GM11168 (cell line): ENCODE results near the gene SERPINB6.
"Not testable (repeated sequence)": the region's sequence is repeated elsewhere in the genome, so short reads cannot be mapped to it uniquely, and the experiment has no call there.

Experiments used
- in situ Hi-C: fragments of 300-500 bp; cut with MboI; formaldehyde crosslinking; loops from one replicate; pipeline ENCODE4 v1.12.0; 2022; ENCODE audit warnings: low sequenced_read_pairs; ENCODE audit not compliant: unreplicated experiment

Gene SERPINB6

GRCh38 chr6:2971420-2972218 lies at the start of gene SERPINB6:
SERPINB6 (minus strand) TSS chr6:2971567; CDS start chr6:2959332, 12,235 bp downstream.
- in situ Hi-C loops: no loop called here

GRCh38 chr6:3019749-3020320 lies 48.5 kb upstream of the SERPINB6 start:
- in situ Hi-C loops: no loop called here

DNA sequence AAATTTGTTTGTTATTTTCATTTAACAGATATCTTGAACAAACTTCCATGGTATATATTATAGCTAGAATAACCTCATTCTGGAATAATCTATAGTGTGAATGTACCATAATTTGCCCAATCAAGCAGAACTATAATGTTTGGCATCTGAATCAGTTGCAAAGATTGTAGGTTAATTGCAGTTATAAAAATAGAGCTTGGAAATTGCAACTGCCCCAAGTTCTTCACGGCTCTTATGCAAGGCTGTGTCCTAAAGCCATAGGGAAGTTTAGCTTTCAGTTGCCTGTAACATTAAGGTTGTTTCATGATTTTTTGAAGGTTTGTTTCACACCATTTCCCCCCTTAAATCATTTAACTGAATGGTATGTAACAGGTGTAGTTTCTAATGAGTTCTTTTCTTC lies 47.7 kb upstream of the SERPINB6 start:
- in situ Hi-C loops: no loop called here

GRCh38 chr6:3017304-3017703 lies 45.9 kb upstream of the SERPINB6 start:
- in situ Hi-C loops: no loop called here

DNA sequence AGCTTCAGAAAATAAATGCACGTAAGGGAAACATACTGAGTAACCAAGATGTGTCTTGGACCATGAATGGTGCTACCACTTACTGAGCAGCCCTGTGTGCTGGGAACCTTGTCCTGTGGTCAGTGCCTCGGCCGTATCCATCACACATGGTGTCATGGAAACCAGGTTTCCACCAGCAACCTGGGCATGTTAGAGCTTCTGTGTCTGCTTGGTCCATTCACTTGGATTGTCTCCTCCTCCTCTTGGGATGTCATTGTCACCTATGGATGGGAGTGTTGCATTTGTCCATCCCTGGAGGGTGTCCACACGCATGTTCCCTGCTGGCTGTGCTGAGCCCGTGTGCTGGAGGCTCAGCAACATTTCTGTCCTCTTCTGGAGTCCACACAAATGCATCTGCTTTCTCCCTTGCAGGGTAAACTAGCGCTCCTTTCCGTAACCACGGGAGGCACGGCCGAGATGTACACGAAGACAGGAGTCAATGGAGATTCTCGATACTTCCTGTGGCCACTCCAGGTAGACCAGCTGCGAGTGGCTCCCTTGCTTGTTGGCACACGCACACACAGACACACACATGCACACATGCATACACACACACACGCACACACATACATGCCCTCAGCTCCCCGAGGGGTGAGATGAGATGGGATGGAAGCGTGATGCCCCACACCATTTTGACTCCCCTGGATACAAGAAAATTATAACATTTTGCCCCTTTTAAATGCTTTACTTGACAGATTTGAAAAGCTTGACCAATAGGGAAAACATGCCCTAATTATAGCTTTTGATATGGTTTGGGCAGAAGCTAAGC lies 45.3 kb upstream of the SERPINB6 start:
- in situ Hi-C loops: no loop called here

DNA sequence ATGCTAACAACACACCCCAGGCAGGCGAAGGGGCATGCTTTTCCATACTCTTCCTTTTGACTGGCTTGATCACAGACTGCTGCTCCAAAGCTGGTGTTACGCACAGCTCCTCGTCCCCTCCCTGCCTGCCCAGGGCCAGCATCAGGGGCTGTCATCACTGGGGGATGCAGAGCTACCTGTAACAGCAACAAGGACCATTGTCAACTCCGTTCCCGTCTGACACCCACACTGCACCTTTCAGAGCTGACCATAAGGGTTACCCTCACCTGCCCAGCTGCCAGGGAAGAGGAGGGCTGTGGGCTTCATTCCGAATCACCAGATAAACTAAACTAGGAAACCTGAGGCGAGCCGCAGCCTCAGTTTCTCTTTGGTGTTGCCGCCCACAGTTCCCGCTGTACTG lies 43.8 kb upstream of the SERPINB6 start:
- in situ Hi-C loops: no loop called here

- in situ Hi-C loops: no loop called here
These were observed 43.3 kb upstream of the SERPINB6 start for GRCh38 chr6:3014675-3015066.

DNA sequence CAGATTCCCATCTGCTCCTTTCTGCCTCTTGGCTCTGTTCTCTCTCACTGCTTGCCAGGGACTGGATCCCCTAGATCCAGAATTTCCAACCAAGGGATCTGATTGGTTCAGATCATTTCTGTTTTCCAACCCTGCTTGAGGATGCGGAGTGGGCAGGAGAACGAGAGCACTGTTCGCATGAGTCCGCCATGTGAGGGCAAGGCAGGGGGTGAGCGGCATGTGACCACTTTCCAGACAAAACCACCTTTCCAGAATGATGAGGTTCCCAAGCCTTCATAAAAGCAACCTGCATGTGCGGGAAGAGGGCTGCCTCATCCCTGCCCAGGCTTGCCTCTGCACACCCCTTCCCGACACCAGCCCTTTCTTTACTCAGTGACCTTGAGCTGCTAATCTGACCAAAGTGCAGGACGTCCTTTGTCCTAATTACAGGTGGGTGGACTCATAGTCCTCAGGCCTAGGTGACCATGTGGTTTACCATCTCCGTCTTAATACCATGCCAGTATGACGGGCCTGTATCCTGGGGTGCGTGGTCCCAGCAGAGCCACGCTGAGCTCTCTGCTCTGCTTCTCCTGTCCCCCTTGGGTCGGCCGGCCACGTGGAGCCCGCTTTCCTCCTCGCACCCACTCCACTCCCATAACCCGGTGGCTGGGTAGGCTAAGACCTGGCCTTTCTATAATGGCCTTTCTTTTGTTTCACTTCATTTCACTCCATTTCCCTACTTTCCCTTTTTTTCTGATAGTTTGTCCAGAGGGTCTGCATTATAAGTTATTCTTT lies 42.7 kb upstream of the SERPINB6 start:
- in situ Hi-C loops: no loop called here

- in situ Hi-C loops: no loop called here
These were observed 42.1 kb upstream of the SERPINB6 start for GRCh38 chr6:3013486-3013885.

GRCh38 chr6:3011592-3011991 lies 40.2 kb upstream of the SERPINB6 start:
- in situ Hi-C loops: no loop called here

DNA sequence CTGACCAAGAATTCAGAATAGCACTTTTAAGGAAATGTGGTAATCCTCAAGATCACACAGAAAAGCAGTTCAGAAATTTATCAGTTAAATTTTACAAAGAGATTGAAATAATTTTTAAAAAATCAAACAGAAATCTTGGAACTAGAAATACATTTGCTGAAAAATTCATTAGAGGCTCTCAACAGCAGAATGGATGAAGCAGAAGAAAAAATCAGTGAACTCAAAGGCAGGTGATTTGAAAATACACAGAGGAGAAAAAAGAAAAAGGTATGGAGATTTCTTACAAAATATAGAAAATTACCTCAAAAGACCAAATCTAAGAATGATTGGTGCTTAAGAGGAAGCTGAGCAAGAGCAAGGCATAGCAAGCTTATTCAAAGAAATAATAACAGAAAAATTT lies 39.8 kb upstream of the SERPINB6 start:
- in situ Hi-C loops: no loop called here

DNA sequence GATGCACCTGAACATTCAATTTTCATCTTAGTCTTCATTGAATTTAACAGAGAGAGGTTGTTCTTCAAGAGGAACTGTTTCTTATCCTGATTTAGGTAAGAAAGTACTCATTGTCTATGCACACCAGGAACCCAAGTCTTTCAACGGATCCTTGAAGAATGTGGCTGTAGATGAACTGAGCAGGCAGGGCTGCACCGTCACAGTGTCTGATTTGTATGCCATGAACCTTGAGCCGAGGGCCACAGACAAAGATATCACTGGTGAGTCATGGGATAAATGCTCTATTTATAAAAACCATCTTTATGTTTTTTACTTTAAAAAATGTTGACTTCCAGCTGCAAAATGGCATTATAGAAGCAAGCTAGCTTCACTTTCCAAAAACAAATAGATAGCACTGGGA lies 38.6 kb upstream of the SERPINB6 start:
- in situ Hi-C loops: no loop called here

- in situ Hi-C loops: not testable (repeated sequence)
These were observed 37.4 kb upstream of the SERPINB6 start for GRCh38 chr6:3008712-3009265.

DNA sequence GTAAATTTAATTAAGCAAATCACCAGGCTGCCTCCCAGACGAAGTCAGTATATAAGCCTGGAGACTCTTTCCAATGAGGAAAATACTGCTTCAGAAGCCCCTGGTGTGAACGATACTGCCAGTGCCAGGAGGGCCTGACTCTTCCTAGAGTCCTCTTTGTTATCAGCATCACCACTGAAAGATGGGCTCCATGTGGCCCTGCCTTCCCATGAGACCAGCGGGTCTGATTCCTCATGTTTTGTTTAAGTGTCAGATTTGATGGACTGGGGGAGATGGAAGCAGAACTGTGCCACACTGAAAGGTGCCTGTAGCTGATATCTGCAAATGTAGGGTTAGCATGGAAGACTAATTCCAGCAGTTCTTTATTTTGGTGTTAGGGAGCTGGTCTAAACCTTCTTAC lies 36.2 kb upstream of the SERPINB6 start:
- in situ Hi-C loops: no loop called here

- in situ Hi-C loops: no loop called here
These were observed 35.1 kb upstream of the SERPINB6 start for GRCh38 chr6:3006476-3006875.

DNA sequence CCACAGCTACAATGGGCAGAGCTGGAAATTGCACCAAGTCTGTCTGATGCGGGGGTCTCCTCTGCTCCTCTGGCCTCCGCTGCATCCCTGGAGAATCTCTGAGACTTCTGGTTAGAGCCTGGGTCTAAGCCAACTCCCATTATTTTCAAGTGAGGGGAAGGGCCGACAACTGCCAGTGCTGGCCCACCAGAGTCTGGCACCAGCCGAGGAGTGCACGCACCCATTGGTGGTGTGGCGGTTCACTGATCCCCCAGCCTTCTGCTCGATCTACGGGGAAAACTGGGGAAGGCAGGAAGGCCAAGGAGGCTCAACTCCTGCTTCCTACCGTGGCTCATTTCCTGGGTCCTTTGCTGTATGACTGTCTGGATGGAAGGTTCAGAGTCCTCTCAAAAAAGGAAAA lies 34.5 kb upstream of the SERPINB6 start:
- in situ Hi-C loops: no loop called here

- in situ Hi-C loops: no loop called here
These were observed 33.7 kb upstream of the SERPINB6 start for GRCh38 chr6:3005077-3005476.

DNA sequence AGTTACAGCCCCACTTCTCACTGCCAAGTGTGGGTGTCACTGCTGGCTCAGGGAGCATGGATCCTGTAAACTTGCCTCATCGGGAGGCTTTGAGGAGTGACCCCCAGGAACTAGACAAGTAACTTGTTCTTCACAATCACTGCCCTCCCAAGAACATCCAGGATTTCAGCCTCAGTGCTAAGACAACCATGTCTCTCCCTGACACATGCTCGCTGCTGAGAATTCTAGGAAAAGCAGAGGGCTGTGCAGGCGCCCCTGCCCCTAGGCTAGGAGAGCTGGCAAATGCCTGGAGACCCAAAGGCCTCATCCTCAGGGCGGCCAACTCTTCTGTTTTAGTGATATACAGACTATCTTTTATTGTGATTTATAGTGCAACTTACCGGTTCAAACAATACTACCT lies 31.9 kb upstream of the SERPINB6 start:
- in situ Hi-C loops: loop anchor here (5.0 kb wide), 1 partner anchor 49 kb away; no protein-coding TSS in a partner anchor

- in situ Hi-C loops: loop anchor here (5.0 kb wide), 1 partner anchor 50 kb away; no protein-coding TSS in a partner anchor
These were observed 30.5 kb upstream of the SERPINB6 start for GRCh38 chr6:3001773-3002293.
